ENCODE results near the gene ARAP1. TPM values are rescaled to one million over a fixed set of nuclear protein-coding genes. Genes with fewer than 3 reads are reported as not detected.
A peak's percentile ranks its signal among the peaks of the same experiment; 100 is the strongest.

ARAP1 gene
- total RNA-seq, 1 donor from 2014 or later, result 17.6 TPM

GRCh38 chr11:72724851-72725723 lies 27.1 kb downstream of the ARAP1 start:
- no peak overlapping the region for H3K4me3 Mint-ChIP-seq
- peak; percentile 89 for DNase-seq (ENCODE audit: low spot score)
- no peak overlapping the region for H3K27ac ChIP-seq
- H3K9ac ChIP-seq, result no peak overlapping the region
- H3K4me3 ChIP-seq, result no peak overlapping the region
- H3K79me2 ChIP-seq (ENCODE audit: low read depth), result peaks cover 9% of the 10 kb centered on the region
- H3K9me3 Mint-ChIP-seq, result no peaks in the 10 kb centered on the region
- peaks cover 32% of the 10 kb centered on the region for H3K4me1 Mint-ChIP-seq
- no peaks in the 10 kb centered on the region for H3F3A ChIP-seq (ENCODE audit: low read depth)
- no peak overlapping the region for H3K4me2 ChIP-seq
- H2AFZ ChIP-seq (replicated peaks), result no peak overlapping the region
- H3K36me3 Mint-ChIP-seq, result no peaks in the 10 kb centered on the region
- H4K20me1 ChIP-seq (ENCODE audit: low read depth), result peaks cover 8% of the 10 kb centered on the region
- H3K27ac Mint-ChIP-seq, result peak overlapping the region; percentile 93
- TF ChIP-seq EZH2phosphoT487 (IDR thresholded peaks at IDR 0.05), result no peak
- TF ChIP-seq CTCF (IDR thresholded peaks at IDR 0.05), result peak; percentile 96
- no peak for TF ChIP-seq EZH2 (IDR thresholded peaks at IDR 0.05)
- H3K27me3 ChIP-seq, result no peaks in the 10 kb centered on the region
- H3K36me3 ChIP-seq, result no peaks in the 10 kb centered on the region
- no peaks in the 10 kb centered on the region for H3K27me3 Mint-ChIP-seq (ENCODE audit: insufficient read depth, low read depth)
- no peaks in the 10 kb centered on the region for H3K4me1 ChIP-seq
- no peaks in the 10 kb centered on the region for H3K9me3 ChIP-seq (ENCODE audit: low read depth)

- Histone ChIP-seq H3K36me3 (no peaks in the 10 kb centered on the region), H3K27ac (no peak overlapping the region)
Observed at GRCh38 chr11:72724021-72724551, 28.1 kb downstream of the ARAP1 start.

GRCh38 chr11:72723508-72723907 lies 28.7 kb downstream of the ARAP1 start:
- Histone ChIP-seq H3F3A (ENCODE audit: low read depth) (no peaks in the 10 kb centered on the region), H3K27me3 (no peaks in the 10 kb centered on the region), H3K4me2 (no peak overlapping the region), H3K9me3 (ENCODE audit: low read depth) (no peaks in the 10 kb centered on the region), H3K36me3 (no peaks in the 10 kb centered on the region), H3K79me2 (ENCODE audit: low read depth) (peaks cover 9% of the 10 kb centered on the region), H3K4me1 (no peaks in the 10 kb centered on the region), H2AFZ (replicated peaks) (no peak overlapping the region), H3K27ac (no peak overlapping the region), H3K9ac (no peak overlapping the region), H4K20me1 (ENCODE audit: low read depth) (peaks cover 8% of the 10 kb centered on the region), H3K4me3 (no peak overlapping the region)
- Mint-ChIP-seq H3K4me1 (peaks cover 40% of the 10 kb centered on the region), H3K27ac (no peak overlapping the region), H3K9me3 (no peaks in the 10 kb centered on the region), H3K27me3 (ENCODE audit: insufficient read depth, low read depth) (peaks cover 2% of the 10 kb centered on the region), H3K4me3 (no peak overlapping the region), H3K36me3 (no peaks in the 10 kb centered on the region)
- no peak for DNase-seq (ENCODE audit: low spot score)
- TF ChIP-seq CTCF (IDR thresholded peaks at IDR 0.05) (no peak), EZH2phosphoT487 (IDR thresholded peaks at IDR 0.05) (no peak), EZH2 (IDR thresholded peaks at IDR 0.05) (no peak)

More at GRCh38 chr11:72724021-72724551, 28.1 kb downstream of the ARAP1 start:
- no peak overlapping the region for H3K4me2 ChIP-seq
- no peaks in the 10 kb centered on the region for H3F3A ChIP-seq (ENCODE audit: low read depth)
- TF ChIP-seq EZH2 (IDR thresholded peaks at IDR 0.05), result no peak
- no peak for TF ChIP-seq EZH2phosphoT487 (IDR thresholded peaks at IDR 0.05)
- TF ChIP-seq CTCF (IDR thresholded peaks at IDR 0.05), result no peak
- DNase-seq (ENCODE audit: low spot score), result no peak
- Mint-ChIP-seq H3K9me3 (no peaks in the 10 kb centered on the region), H3K36me3 (no peaks in the 10 kb centered on the region), H3K27ac (peak overlapping the region; percentile 70), H3K4me1 (peaks cover 37% of the 10 kb centered on the region), H3K4me3 (no peak overlapping the region), H3K27me3 (ENCODE audit: insufficient read depth, low read depth) (peaks cover 2% of the 10 kb centered on the region)
- H3K79me2 ChIP-seq (ENCODE audit: low read depth), result peaks cover 9% of the 10 kb centered on the region
- H3K4me3 ChIP-seq, result no peak overlapping the region
- no peak overlapping the region for H2AFZ ChIP-seq (replicated peaks)
- H3K27me3 ChIP-seq, result no peaks in the 10 kb centered on the region
- H3K9me3 ChIP-seq (ENCODE audit: low read depth), result no peaks in the 10 kb centered on the region
- H3K9ac ChIP-seq, result no peak overlapping the region
- no peaks in the 10 kb centered on the region for H3K4me1 ChIP-seq
- peaks cover 8% of the 10 kb centered on the region for H4K20me1 ChIP-seq (ENCODE audit: low read depth)
